ENCODE measurements around the gene BLTP3A. TPM values are rescaled to one million over a fixed set of nuclear protein-coding genes. Genes with fewer than 3 reads are reported as not detected.
"Not testable (repeated sequence)": the region's sequence is repeated elsewhere in the genome, so short reads cannot be mapped to it uniquely, and the experiment has no call there.

Gene BLTP3A
- total and polyA plus RNA-seq, 10 of the 15 experiments (the other 5 are each of a cell fraction or from before 2014, with no cell fraction given): 2.7 to 16.7 (median 9.9) TPM

DNA sequence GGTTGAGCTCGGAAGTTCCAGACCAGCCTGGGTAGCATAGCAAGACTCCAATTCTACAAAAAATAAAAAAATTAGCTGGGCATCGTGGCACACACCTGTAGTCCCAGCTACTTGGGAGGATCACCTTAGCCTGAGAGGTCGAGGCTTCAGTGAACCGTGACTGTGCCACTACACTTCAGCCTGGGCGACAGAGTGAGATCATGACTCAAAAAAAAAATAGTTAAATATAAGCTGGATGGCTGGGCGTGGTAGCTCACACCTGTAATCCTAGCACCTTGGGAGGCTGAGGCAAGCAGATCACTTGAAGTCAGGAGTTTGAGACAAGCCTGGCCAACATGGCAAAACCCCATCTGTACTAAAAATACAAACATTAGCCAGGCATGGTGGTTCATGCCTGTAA, 13.2 kb downstream of the BLTP3A start:
- ChIA-PET CTCF (interaction anchor here (0.6 to 1.9 kb wide), 6 partner anchors 13 to 750 kb away, joined by 3 to 12 read pairs (median 4); partner anchors contain the start of gene BLTP3A), POLR2A (interaction anchor here (1.3 kb wide), 1 partner anchor 74 kb away, joined by 3 read pairs; no protein-coding TSS in a partner anchor), SMC1A (ENCODE audit: uncharacterized antibody, unreplicated experiment) (interaction anchor here (0.9 to 2.8 kb wide), 10 partner anchors 9 to 193 kb away, joined by 3 to 9 read pairs (median 4); partner anchors contain the start of genes BLTP3A, SNRPC and TAF11), RAD21 (ENCODE audit: unreplicated experiment) (interaction anchor here (0.6 to 1.6 kb wide), 3 partner anchors 13 to 599 kb away, joined by 3 to 7 read pairs (median 3); partner anchors contain the start of gene BLTP3A)
- DNase-seq (ENCODE audit: low read depth, low spot score); H3K4me1 ChIP-seq (ENCODE audit: control insufficient read depth, insufficient read depth, low read length); FAIRE-seq; H3K36me3 ChIP-seq (ENCODE audit: control insufficient read depth in 2 of 2, insufficient read depth in 2 of 2, low read length in 1 of 2); H3K4me2 ChIP-seq (ENCODE audit: control insufficient read depth, insufficient read depth); in situ Hi-C loops (cut with MboI); intact Hi-C loops (cut with micrococcal nuclease; ENCODE audit: unreplicated experiment); H2AFZ ChIP-seq (ENCODE audit: control insufficient read depth, low read depth, low read length); H3K4me3 ChIP-seq; BruUV-seq (replicated peaks); H4K20me1 ChIP-seq (ENCODE audit: control insufficient read depth, insufficient read depth); H3K27me3 ChIP-seq (replicated peaks in 1 of 2; ENCODE audit: control insufficient read depth in 2 of 2, insufficient read depth in 2 of 2, low read length in 1 of 2); H3K27ac ChIP-seq (ENCODE audit: control insufficient read depth, insufficient read depth); H3K9ac ChIP-seq (ENCODE audit: control insufficient read depth, insufficient read depth, low read length); H3K9me3 ChIP-seq (replicated peaks; ENCODE audit: control insufficient read depth, insufficient read depth, low read length): not testable (repeated sequence)
- 27% methylated on average over 6 of the region's 6 CpGs for WGBS (ENCODE audit: insufficient coverage, insufficient replicate concordance, low lambda C conversion rate, missing lambda C conversion rate)
- ATAC-seq: peak; percentile 36; the same call in 1 of the 3 replicates
- peaks cover 28% of the 10 kb centered on the region for H3K79me2 ChIP-seq (ENCODE audit: control insufficient read depth, insufficient read depth, low read length)

DNA sequence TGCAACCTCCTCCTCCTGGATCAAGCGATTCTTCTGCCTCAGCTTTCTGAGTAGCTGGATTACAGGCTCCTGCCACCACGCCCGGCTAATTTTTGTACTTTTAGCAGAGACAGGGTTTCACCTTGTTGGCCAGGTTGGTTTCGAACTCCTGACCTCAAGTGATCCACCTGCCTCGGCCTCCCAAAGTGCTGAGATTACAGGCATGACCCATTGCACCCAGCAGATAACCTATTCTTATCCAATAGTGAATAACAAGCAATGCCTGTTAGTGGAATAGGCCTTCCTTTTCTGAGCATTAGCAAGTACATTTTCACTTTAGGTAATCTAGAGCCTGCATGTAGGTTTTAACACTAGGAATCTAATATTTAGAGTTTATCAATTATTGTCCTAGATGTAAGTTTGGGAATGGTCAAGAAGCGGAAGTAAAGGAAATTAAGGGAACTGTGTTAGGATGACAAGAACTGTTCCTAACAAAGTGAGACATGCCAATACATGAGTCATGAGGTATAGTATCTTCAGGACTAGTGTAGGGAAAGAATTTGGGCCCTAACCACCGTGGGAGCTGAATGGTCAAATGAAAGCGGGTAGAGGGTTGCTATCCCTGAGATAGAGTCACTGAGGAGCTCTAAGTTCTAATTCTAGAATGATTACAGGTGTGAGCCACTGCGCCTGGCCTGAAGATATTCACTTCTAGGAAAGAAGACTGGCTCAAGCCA, 15.0 kb downstream of the BLTP3A start:
- no peak for FAIRE-seq
- H3K9ac ChIP-seq (ENCODE audit: control insufficient read depth, insufficient read depth, low read length): no peak overlapping the region
- TF ChIP-seq JUNB (IDR thresholded peaks at IDR 0.05) (no peak), HDGF (IDR thresholded peaks at IDR 0.05) (no peak), DPF2 (IDR thresholded peaks at IDR 0.05) (no peak), HDAC6 (IDR thresholded peaks at IDR 0.05; ENCODE audit: unreplicated experiment) (no peak), USF2 (IDR thresholded peaks at IDR 0.05; ENCODE audit: borderline replicate concordance, low read depth, low read length) (no peak), POLR2AphosphoS2 (IDR thresholded peaks at IDR 0.05; ENCODE audit: low read depth, low read length) (no peak), IRF5 (IDR thresholded peaks at IDR 0.05; ENCODE audit: borderline replicate concordance) (no peak)
- TF ChIP-seq, protein P1, sequence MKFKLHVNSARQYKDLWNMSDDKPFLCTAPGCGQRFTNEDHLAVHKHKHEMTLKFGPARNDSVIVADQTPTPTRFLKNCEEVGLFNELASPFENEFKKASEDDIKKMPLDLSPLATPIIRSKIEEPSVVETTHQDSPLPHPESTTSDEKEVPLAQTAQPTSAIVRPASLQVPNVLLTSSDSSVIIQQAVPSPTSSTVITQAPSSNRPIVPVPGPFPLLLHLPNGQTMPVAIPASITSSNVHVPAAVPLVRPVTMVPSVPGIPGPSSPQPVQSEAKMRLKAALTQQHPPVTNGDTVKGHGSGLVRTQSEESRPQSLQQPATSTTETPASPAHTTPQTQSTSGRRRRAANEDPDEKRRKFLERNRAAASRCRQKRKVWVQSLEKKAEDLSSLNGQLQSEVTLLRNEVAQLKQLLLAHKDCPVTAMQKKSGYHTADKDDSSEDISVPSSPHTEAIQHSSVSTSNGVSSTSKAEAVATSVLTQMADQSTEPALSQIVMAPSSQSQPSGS (IDR thresholded peaks at IDR 0.05; ENCODE audit: low read length): no peak
- TF ChIP-seq, protein P2, sequence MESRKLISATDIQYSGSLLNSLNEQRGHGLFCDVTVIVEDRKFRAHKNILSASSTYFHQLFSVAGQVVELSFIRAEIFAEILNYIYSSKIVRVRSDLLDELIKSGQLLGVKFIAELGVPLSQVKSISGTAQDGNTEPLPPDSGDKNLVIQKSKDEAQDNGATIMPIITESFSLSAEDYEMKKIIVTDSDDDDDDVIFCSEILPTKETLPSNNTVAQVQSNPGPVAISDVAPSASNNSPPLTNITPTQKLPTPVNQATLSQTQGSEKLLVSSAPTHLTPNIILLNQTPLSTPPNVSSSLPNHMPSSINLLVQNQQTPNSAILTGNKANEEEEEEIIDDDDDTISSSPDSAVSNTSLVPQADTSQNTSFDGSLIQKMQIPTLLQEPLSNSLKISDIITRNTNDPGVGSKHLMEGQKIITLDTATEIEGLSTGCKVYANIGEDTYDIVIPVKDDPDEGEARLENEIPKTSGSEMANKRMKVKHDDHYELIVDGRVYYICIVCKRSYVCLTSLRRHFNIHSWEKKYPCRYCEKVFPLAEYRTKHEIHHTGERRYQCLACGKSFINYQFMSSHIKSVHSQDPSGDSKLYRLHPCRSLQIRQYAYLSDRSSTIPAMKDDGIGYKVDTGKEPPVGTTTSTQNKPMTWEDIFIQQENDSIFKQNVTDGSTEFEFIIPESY (IDR thresholded peaks at IDR 0.05): no peak

More for the DNA sequence above, 15.0 kb downstream of the BLTP3A start:
- no peak overlapping the region for H3K4me2 ChIP-seq (ENCODE audit: control insufficient read depth, insufficient read depth)
- intact Hi-C loops (cut with micrococcal nuclease; ENCODE audit: unreplicated experiment) (no loop called here), in situ Hi-C loops (cut with MboI) (no loop called here)
- RAD21 ChIA-PET (ENCODE audit: unreplicated experiment): interaction anchor here (1.6 kb wide), 1 partner anchor 15 kb away, joined by 7 read pairs; the partner anchor contains the start of gene BLTP3A
- peaks cover 24% of the 10 kb centered on the region for H3K4me1 ChIP-seq (ENCODE audit: control insufficient read depth, insufficient read depth, low read length)
- no peak for DNase-seq (ENCODE audit: low read depth, low spot score)
- no peaks in the 10 kb centered on the region for H3K36me3 ChIP-seq (ENCODE audit: control insufficient read depth in 2 of 2, insufficient read depth in 2 of 2, low read length in 1 of 2)
- H3K27ac ChIP-seq (ENCODE audit: control insufficient read depth, insufficient read depth): no peak overlapping the region
- SMC1A ChIA-PET (ENCODE audit: uncharacterized antibody, unreplicated experiment): interaction anchor here (1.0 to 2.8 kb wide), 4 partner anchors 9 to 81 kb away, joined by 3 to 9 read pairs (median 4); no protein-coding TSS in a partner anchor
- H3K27me3 ChIP-seq (replicated peaks in 1 of 2; ENCODE audit: control insufficient read depth in 2 of 2, insufficient read depth in 2 of 2, low read length in 1 of 2): no peaks in the 10 kb centered on the region
- CTCF ChIA-PET: interaction anchor here (0.8 to 1.9 kb wide), 2 partner anchors 13 to 15 kb away, joined by 3 to 4 read pairs; no protein-coding TSS in a partner anchor
- ATAC-seq: no peak
- peaks cover 29% of the 10 kb centered on the region for H3K79me2 ChIP-seq (ENCODE audit: control insufficient read depth, insufficient read depth, low read length)
- WGBS (ENCODE audit: insufficient coverage, insufficient replicate concordance, low lambda C conversion rate, missing lambda C conversion rate): 96% methylated on average over 9 of the region's 9 CpGs
- no peaks in the 10 kb centered on the region for H3K9me3 ChIP-seq (replicated peaks; ENCODE audit: control insufficient read depth, insufficient read depth, low read length)
- H4K20me1 ChIP-seq (ENCODE audit: control insufficient read depth, insufficient read depth): no peaks in the 10 kb centered on the region
- no peak overlapping the region for H3K4me3 ChIP-seq
- BruUV-seq (replicated peaks): no TSS peak
- POLR2A ChIA-PET: interaction anchor here (0.6 kb wide), 1 partner anchor 131 kb away, joined by 4 read pairs; no protein-coding TSS in a partner anchor
- no peak overlapping the region for H2AFZ ChIP-seq (ENCODE audit: control insufficient read depth, low read depth, low read length)

Measured in GM12878 (cell line).